ENCODE data around the gene CCDC12. TPM values are rescaled to one million over a fixed set of nuclear protein-coding genes. Genes with fewer than 3 reads are reported as not detected.

Gene CCDC12
- total and polyA plus RNA-seq, 2 of the 13 experiments (the other 11 are each of a cell fraction or from before 2014, with no cell fraction given): 30.1 to 49.5 TPM

GRCh38 chr3:46915297-46915822 is 61.2 kb downstream of the CCDC12 start:
- Histone ChIP-seq H3K79me2 (ENCODE audit: insufficient read depth, low read length) (no peaks in the 10 kb centered on the region), H4K20me1 (ENCODE audit: insufficient read depth, low read length) (no peaks in the 10 kb centered on the region), H3K27ac (ENCODE audit: extremely low read length, insufficient read depth, low read length) (no peak overlapping the region), H3K9ac (ENCODE audit: insufficient read depth, low read depth, low read length) (no peak overlapping the region), H3K4me1 (ENCODE audit: insufficient read depth, low read length) (0 out of 2 replicates have a peak, but pooled peaks cover 5% of the 10 kb centered on the region), H2AFZ (ENCODE audit: low read length) (no peak overlapping the region), H3K4me3 (replicated peaks in 1 of 3; ENCODE audit: insufficient read depth in 1 of 3, low read depth in 2 of 3, low read length in 3 of 3) (no peak overlapping the region), H3K4me2 (ENCODE audit: low read depth, low read length) (no peak overlapping the region), H3K36me3 (replicated peaks in 1 of 2; ENCODE audit: control insufficient read depth in 1 of 2, insufficient read depth in 2 of 2, low read length in 2 of 2) (peaks cover 7 to 31% of the 10 kb centered on the region in 2 experiments), H3K27me3 (ENCODE audit: control insufficient read depth in 1 of 2, insufficient read depth in 2 of 2, low read length in 2 of 2) (no peaks in the 10 kb centered on the region), H3K9me3 (ENCODE audit: low read length) (no peaks in the 10 kb centered on the region; the same call in 1 of the 2 replicates)
- ChIA-PET POLR2A (no interaction called here), CTCF (ENCODE audit: low intra/inter-chr PET ratio, low total read pairs) (no interaction called here)
- no TSS peak for BruUV-seq (replicated peaks)
- TF ChIP-seq FOXP1 (IDR thresholded peaks at IDR 0.05): no peak
- TF ChIP-seq FOXP1 (CRISPR knock-in tag; IDR thresholded peaks at IDR 0.05): no peak
- no peak for TF ChIP-seq ZNF619 (CRISPR knock-in tag; IDR thresholded peaks at IDR 0.05)
- TF ChIP-seq CEBPB (IDR thresholded peaks at IDR 0.05; ENCODE audit: borderline replicate concordance, low read depth, low read length): peak; percentile 35; the same call in 1 of the 2 replicates
- TF ChIP-seq ZKSCAN1 (IDR thresholded peaks at IDR 0.05; ENCODE audit: low read length): no peak
- TF ChIP-seq ZFP41 (CRISPR knock-in tag; IDR thresholded peaks at IDR 0.05; ENCODE audit: borderline replicate concordance): no peak
- no peak for TF ChIP-seq ZNF367 (CRISPR knock-in tag; IDR thresholded peaks at IDR 0.05; ENCODE audit: borderline replicate concordance)
- no peak for TF ChIP-seq ATF1 (CRISPR knock-in tag; IDR thresholded peaks at IDR 0.05)
- TF ChIP-seq POLR2A (IDR thresholded peaks at IDR 0.05; ENCODE audit: insufficient read depth in 1 of 2, low read depth in 2 of 2, low read length in 2 of 2): 0 out of 4 replicates have a peak, but pooled peaks of 1 of the 2 experiments have one; percentile 23
- TF ChIP-seq TCF12 (IDR thresholded peaks at IDR 0.05): no peak
- TF ChIP-seq TCF12 (CRISPR knock-in tag; IDR thresholded peaks at IDR 0.05): no peak
- no peak for TF ChIP-seq ZNF503 (CRISPR knock-in tag; IDR thresholded peaks at IDR 0.05)
- peak; percentile 92 for TF ChIP-seq RBM22 (optimal IDR thresholded peaks at IDR 0.05; ENCODE audit: low read length)
- TF ChIP-seq PRDM4 (CRISPR knock-in tag; IDR thresholded peaks at IDR 0.05; ENCODE audit: borderline replicate concordance): no peak
- TF ChIP-seq PRPF4 (IDR thresholded peaks at IDR 0.05; ENCODE audit: low read depth, low read length, poor library complexity, severe bottlenecking): no peak
- 0 out of 2 replicates have a peak, but pooled peaks have one; percentile 22 for TF ChIP-seq POLR2AphosphoS5 (IDR thresholded peaks at IDR 0.05; ENCODE audit: low read depth, low read length)
- no peak for DNase-seq (ENCODE audit: low spot score)
- 94% methylated on average over 8 of the region's 8 CpGs for WGBS (ENCODE audit: low lambda C conversion rate)
- in situ Hi-C loops (cut with HindIII; ENCODE audit: extremely low pct_ligation_motif_present, low pct_unique_long_range_greater_than_20kb): no loop called here
- ATAC-seq: no peak
- FAIRE-seq: no peak
- intact Hi-C loops (cut with micrococcal nuclease; ENCODE audit: unreplicated experiment): no loop called here
